GM19468 (cell line): ENCODE results near the gene PUSL1.

ENCODE experiments used
- ATAC-seq: cut with Tn5 transposase; IDR thresholded peaks from one replicate; pipeline ENCODE4 v1.9.1; 2021; ENCODE audit warnings: mild to moderate bottlenecking, moderate library complexity, moderate number of reproducible peaks; ENCODE audit not compliant: unreplicated experiment; ENCODE audit errors: extremely low read depth

Gene PUSL1

GRCh38 chr1:1307923-1308755, at the start of gene PUSL1, which contains the start of gene ACAP3:
Gene PUSL1 (plus strand): TSS chr1:1308597. CDS start chr1:1308644, 47 bp downstream.
Gene ACAP3 (minus strand): TSS chr1:1307930. CDS start chr1:1307815, 115 bp downstream.
- ATAC-seq: peak; percentile 32

DNA sequence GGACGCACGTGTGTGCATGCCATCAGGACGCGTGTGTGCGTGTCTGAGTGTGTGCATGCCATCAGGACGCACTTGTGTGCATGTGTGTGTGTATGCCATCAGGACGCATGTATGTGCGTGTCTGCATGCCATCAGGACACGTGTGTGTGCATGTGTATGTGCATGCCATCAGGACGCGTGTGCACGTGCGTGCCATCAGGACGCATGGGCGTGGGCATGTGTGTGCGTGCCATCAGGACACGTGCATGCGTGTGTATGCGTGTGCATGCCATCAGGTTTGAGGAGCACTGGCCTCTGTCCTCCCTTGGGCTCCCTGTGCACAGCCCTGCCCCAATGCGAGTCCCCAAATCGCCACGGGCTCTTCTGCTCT, 49.3 kb upstream of the PUSL1 start:
- ATAC-seq: no peak

DNA sequence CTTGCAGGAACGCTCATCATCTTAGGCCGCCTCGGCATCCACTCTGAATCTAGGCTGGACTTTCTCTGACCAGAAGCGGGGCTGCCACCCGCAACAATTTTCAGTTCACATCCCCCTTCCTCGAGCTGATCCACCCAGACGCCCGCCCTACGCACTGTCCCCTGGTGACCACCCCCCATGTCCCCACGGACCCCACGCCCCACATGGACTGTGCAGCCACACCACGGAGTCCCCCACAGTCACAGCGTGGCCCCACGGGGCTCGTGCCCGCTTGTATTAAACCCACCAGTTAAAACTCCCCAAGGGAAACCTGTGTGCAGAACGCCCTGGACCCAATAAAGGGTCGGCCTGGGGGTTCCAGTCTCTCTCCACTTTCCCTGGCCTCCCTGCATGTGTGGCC, 48.9 kb upstream of the PUSL1 start:
- no peak for ATAC-seq

GRCh38 chr1:1259951-1260600, 48.3 kb upstream of the PUSL1 start:
- no peak for ATAC-seq

- no peak for ATAC-seq
Observed at GRCh38 chr1:1260843-1261560, 47.4 kb upstream of the PUSL1 start.

DNA sequence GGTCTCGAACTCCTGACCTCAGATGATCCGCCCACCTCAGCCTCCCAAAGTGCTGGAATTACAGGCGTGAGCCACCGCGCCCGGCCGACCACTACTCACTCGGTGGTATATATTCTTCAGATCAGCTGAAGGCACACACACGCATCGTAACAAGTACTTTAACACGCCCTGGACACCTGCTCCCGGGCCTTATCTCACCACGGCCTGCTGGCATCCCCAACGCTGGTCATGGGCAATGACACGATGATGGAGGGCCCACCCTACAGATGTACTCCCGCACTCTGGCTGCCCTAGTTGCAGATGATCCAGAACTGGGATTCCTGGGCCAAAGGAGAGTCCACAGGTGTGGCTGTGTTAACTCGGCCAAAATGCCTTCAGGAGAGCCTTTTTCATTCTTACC, 46.3 kb upstream of the PUSL1 start:
- ATAC-seq: no peak

DNA sequence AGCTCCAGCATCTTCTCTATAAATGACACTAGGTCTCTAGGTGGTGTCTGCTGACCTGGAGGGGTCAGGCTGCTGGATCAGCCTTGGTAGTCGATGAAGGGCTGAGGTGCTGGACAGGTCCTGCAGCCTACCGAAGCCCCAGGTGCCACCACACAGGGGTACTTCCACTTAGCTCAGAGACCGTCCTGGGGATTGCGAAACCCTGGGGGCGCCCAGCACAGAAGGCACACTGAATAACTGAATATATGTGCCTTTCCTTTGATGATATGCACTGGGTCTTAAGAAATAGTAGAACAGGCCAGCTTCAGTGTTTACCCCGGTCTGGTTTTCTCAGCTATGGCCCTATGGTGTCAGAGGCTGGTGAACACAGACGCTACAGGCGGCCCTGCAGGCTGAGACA, 45.6 kb upstream of the PUSL1 start:
- no peak for ATAC-seq

DNA sequence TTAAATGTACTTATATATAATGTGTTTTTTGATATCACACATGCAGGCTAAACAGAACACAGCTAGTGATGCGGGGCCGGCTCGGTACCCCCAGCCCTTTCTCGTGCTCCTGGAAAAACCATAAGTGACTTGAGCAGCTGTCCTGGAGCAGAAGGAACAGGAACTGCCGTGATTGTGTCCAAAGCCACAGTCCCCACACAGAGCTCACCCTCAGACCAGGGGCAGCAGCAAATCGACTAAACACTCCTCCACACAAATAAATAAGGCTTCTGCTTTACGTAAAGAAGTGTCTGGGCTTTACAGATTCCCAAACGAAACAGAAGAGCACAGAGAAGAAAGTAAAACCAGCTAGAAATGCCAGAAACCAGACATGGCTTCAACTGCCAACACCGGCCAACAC, 44.4 kb upstream of the PUSL1 start:
- no peak for ATAC-seq

DNA sequence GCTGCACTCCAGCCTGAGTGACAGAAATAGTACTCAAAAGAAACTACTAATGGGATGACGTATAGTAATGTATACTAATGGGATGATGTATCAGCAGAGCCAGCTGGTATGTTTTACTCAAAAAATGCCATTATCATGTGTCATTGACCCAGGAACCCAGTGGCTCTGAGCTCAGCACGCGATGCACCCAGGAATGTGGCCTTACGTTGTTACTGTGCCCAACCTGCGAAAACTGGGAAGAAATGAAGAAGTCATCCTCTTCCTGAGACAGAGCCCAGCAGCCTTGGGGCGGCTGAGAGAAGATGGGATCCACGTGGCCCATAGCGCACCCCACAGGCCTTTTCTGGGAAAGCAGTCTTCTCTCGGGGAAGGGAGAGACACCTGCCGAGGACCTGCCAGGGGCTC, 43.5 kb upstream of the PUSL1 start:
- ATAC-seq: no peak

GRCh38 chr1:1267488-1268283, 40.7 kb upstream of the PUSL1 start:
- ATAC-seq: no peak

DNA sequence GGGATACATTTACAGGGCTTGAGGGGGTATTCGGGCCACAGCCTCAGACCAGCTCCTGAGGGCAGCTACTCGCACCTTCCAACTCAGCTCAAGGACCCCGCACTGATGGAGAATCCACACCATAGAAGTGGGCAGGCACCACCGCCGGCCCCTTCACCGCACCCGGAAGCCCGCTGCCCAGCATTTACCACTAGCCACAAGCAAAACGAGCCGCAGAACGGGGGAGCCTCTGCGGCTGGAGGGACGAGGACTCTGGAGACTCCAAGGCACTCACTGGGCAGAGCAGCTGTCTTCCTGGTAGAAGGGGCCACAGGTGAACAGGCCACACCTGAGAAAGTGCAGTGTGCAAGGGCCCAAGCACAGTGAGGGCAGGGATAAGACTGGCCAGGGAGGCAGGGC, 40.1 kb upstream of the PUSL1 start:
- no peak for ATAC-seq

GRCh38 chr1:1270813-1271212, 37.6 kb upstream of the PUSL1 start:
- ATAC-seq: no peak

- ATAC-seq: no peak
Observed at GRCh38 chr1:1272341-1273208, 35.8 kb upstream of the PUSL1 start.

DNA sequence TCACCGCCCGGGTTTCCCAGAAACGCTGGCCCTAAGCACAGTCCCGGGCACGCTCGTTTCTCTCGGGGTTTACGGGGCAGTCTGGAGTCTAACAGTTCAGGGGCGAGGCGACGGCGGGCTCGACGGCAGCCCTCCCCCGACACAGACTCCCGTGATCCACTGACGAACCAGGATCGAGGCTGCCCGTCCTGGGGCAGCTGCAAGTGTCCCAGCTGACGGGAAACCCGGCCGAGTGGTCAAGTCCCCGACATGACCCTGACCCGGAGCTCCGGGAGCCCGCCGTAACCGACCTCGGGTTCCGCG, 35.2 kb upstream of the PUSL1 start:
- no peak for ATAC-seq

DNA sequence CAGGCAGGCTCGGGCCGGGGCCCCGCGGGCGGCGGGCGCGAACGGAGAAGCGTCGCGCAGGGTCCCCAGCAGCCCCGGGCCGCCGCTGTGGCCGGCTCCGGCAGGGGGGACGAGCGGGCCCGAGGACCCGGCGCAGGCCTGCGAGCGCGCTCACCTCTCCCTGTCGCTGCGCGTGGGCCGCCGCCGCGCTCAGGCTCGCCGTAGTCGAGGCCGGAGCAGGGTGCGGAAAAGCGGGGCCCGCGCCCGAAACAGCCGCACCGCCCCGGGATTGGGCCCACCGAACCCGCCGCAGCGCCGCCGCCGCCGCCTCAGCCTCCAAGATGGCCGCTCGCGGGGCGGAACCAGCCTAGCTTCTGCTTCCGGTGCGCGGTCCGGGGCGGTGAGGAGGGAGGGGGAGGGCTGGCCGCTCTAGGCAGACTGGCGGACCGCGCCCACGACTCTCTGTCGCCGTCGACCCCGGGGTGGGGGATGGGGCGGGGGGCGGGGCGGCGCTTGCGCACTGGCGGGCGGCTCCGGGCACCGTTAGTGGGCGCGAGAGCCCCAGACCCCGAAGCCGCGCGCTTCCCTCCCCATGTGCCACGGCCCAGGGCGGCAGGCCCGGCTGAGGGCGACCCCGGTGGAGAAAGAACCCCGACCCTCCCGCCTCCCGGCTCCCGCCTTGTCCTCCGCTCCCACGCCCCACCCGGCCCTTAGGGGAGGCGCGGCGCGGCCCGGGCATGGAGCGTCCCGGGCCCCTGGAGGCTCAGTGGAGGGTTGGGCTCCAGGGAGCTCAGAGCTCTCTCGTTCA, 34.7 kb upstream of the PUSL1 start, which contains the start of gene UBE2J2:
Gene UBE2J2 (minus strand): TSS at position 343 of the 787 bp plus-strand sequence. CDS start 5,862 bp downstream, outside the sequence.
- ATAC-seq: no peak

DNA sequence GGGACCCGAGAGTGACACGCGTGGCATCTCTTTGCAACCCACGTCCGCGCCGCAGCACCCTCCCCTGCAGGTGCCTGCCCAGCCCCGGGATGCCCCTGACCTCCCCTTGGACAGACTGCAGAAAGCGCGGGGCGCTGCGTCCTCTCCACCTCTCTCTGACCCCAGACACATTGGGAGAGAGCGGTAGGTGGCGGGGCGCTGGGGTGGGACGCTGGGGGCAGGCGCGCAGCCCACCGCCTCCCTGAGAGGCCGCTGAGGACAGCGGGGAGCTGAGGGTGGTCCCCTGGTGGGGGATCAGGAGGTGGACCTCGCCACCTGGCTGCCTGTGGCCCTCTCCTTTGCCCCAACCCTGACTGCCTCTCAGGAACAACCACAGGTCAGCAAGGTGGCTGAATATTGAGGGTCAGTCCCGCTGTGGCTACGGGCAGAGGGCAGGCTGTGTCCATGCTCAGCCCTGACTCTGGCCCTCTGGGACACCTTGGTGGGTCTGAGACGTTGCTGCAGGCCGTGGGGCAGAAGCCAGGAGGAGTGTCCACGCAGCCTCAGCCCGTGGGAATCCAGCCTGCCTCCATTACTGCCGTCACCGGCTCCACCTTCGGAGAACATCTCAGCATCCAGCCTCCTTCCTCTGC, 34.0 kb upstream of the PUSL1 start:
- ATAC-seq: no peak

- no peak for ATAC-seq
Observed at GRCh38 chr1:1274931-1275431, 33.4 kb upstream of the PUSL1 start.

DNA sequence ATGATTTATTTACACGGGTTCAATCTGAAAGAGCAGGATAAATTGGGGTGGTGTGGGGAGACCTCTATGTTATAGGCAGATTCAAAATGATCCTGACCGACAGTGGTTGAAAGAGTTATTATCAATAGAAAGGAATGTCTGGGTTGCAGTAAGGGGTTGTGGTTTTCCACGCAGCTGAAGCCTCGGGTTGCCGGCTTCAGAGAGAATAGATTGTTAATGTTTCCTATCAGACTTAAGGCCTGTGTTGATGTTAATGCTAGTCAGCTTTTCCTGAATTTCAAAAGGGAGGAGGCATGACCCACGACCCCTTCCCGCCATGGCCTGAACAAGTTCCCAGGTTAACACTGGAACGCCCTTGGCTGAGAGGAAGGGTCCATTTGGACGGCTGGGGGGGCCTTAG, 32.6 kb upstream of the PUSL1 start:
- ATAC-seq: no peak
